HCT116 (cell line): ENCODE measurements around the gene DIS3L. TPM values are rescaled to one million over a fixed set of nuclear protein-coding genes. Genes with fewer than 3 reads are reported as not detected.
"Not testable (repeated sequence)": the region's sequence is repeated elsewhere in the genome, so short reads cannot be mapped to it uniquely, and the experiment has no call there.

Experiments
- ATAC-seq: fragments of 200-7000 bp; cut with Tn5 transposase; 2 replicates; pipeline ENCODE4 v1.9.1; 2020; ENCODE audit warnings: mild to moderate bottlenecking, moderate library complexity
- Bru-seq: library from RNA; stranded (reverse); fragments of 400-500 nt; gene quantifications from one replicate; lab custom pipeline; 2021; lab: Mats Ljungman, UMichigan
- BruChase-seq, 2 experiments: library from RNA; stranded (reverse); fragments of 400-500 nt; gene quantifications; one replicate each; lab custom pipeline; 2021; lab: Mats Ljungman, UMichigan
- BruUV-seq: library from RNA; stranded (reverse); fragments of 400-500 nt; replicated peaks from 2 replicates; lab custom pipeline; 2021; lab: Mats Ljungman, UMichigan
- CTCF ChIA-PET: fragments of 300-600 bp; sonication (Branson Sonifier 250); formaldehyde crosslinking; loops from one replicate; lab custom pipeline; 2021; ENCODE audit warnings: antibody characterized with exemption; lab: Charles Lee
- POLR2A ChIA-PET: fragments of 300-600, 350-600 bp; sonication (Branson Sonifier 250); formaldehyde crosslinking; loops from one replicate; lab custom pipeline; 2021; ENCODE audit warnings: antibody characterized with exemption; lab: Charles Lee
- RAD21 ChIA-PET, 2 experiments: fragments of 300-600 bp; sonication (Branson Sonifier 250); formaldehyde crosslinking; loops; one replicate each; lab custom pipeline; 2023; ENCODE audit warnings: low total read pairs in 2 of 2; ENCODE audit not compliant: uncharacterized antibody in 2 of 2, unreplicated experiment in 2 of 2, low non-redundant PET in 1 of 2; lab: Charles Lee
- DNase-seq: peaks from one replicate; pipeline ENCODE4 v3.0.0-alpha.2; 2010; ENCODE audit warnings: low read depth, low spot score
- H2AFZ ChIP-seq: fragments of 200-600 bp; shearing (Covaris generic), sonication (generic); 2 replicates; pipeline ENCODE4 v1.6.1; 2017; ENCODE audit warnings: low read depth, mixed run types, mixed read lengths, antibody characterized with exemption, low read length; ENCODE audit not compliant: poor library complexity, severe bottlenecking
- H3K27ac ChIP-seq: 2 replicates; pipeline ENCODE4 v1.5.1; 2012; ENCODE audit warnings: low read depth, low read length
- H3K27me3 ChIP-seq: fragments of 200-600 bp; sonication (generic); 2 replicates; pipeline ENCODE4 v1.6.1; 2016; ENCODE audit warnings: mixed run types, low read length, mixed read lengths; ENCODE audit not compliant: insufficient read depth
- H3K36me3 ChIP-seq, 2 experiments: fragments of 200-500 bp in 1 of 2; fragments of 200-600 bp in 1 of 2; sonication (Bioruptor generic) in 1 of 2; sonication (generic) in 1 of 2; 2 replicates each; pipeline versions ENCODE4 v1.5.1 to v1.6.1; 2014 to 2016; ENCODE audit warnings: low read length in 2 of 2, inconsistent platforms in 1 of 2, mixed read lengths in 1 of 2, mixed run types in 1 of 2; ENCODE audit not compliant: insufficient read depth in 2 of 2, control insufficient read depth in 1 of 2
- H3K4me1 ChIP-seq, 2 experiments: fragments of 200-600 bp in 1 of 2; sonication (generic) in 1 of 2; 2 replicates each; pipeline versions ENCODE4 v1.5.1 to v1.6.1; 2012 to 2017; ENCODE audit warnings: low read length in 2 of 2, inconsistent platforms in 1 of 2, mild to moderate bottlenecking in 1 of 2, mixed read lengths in 1 of 2, mixed run types in 1 of 2, moderate library complexity in 1 of 2; ENCODE audit not compliant: insufficient read depth in 2 of 2, control insufficient read depth in 1 of 2
- H3K4me2 ChIP-seq: fragments of 200-600 bp; sonication (generic); 2 replicates; pipeline ENCODE4 v1.6.1; 2017; ENCODE audit warnings: mixed run types, low read length, mixed read lengths
- H3K4me3 ChIP-seq, 2 experiments: fragments of 200-600 bp in 1 of 2; sonication (generic) in 1 of 2; replicated peaks in 1 of 2; 2 replicates each; pipeline ENCODE4 v1.5.1; 2011 to 2016; ENCODE audit warnings: low read length in 2 of 2, control low read depth in 1 of 2, low read depth in 1 of 2, mild to moderate bottlenecking in 1 of 2, mixed read lengths in 1 of 2, mixed run types in 1 of 2
- H3K79me2 ChIP-seq: fragments of 200-600 bp; sonication (generic); 2 replicates; pipeline ENCODE4 v1.6.1; 2017; ENCODE audit warnings: mild to moderate bottlenecking, mixed run types, low read length, moderate library complexity, mixed read lengths; ENCODE audit not compliant: insufficient read depth
- H3K9ac ChIP-seq: fragments of 200-600 bp; sonication (generic); 2 replicates; pipeline ENCODE4 v1.6.1; 2016; ENCODE audit warnings: low read length, mixed read lengths
- H3K9me2 ChIP-seq: fragments of 200-600 bp; sonication (generic), shearing (Covaris generic); 2 replicates; pipeline ENCODE4 v1.6.1; 2017; ENCODE audit warnings: mixed run types, mild to moderate bottlenecking, moderate library complexity; ENCODE audit not compliant: insufficient read depth
- H3K9me3 ChIP-seq, 2 experiments: fragments of 200-500 bp in 1 of 2; fragments of 200-600 bp in 1 of 2; sonication (Bioruptor generic) in 1 of 2; sonication (generic) in 1 of 2; 2 replicates each; pipeline ENCODE4 v1.6.1; 2014 to 2017; ENCODE audit warnings: low read length in 2 of 2, mixed read lengths in 2 of 2, inconsistent platforms in 1 of 2, low read depth in 1 of 2, mild to moderate bottlenecking in 1 of 2, mixed run types in 1 of 2, moderate library complexity in 1 of 2; ENCODE audit not compliant: control insufficient read depth in 1 of 2, insufficient read depth in 1 of 2
- H4K20me1 ChIP-seq: fragments of 200-600 bp; sonication (generic), shearing (Covaris generic); 2 replicates; pipeline ENCODE4 v1.6.1; 2017; ENCODE audit warnings: mixed run types, mild to moderate bottlenecking, moderate library complexity; ENCODE audit not compliant: insufficient read depth
- ELF1 ChIP-seq: IDR thresholded peaks from 2 replicates; pipeline ENCODE4 v1.6.1; 2012; ENCODE audit warnings: low read depth, borderline replicate concordance
- MAX ChIP-seq: IDR thresholded peaks from 2 replicates; pipeline ENCODE4 v1.6.1; 2012
- POLR2A ChIP-seq: IDR thresholded peaks from 2 replicates; pipeline ENCODE4 v1.7.0; 2011; ENCODE audit warnings: borderline replicate concordance; ENCODE audit not compliant: insufficient read depth, insufficient read length; ENCODE audit errors: extremely low read depth
- POLR2AphosphoS5 ChIP-seq: IDR thresholded peaks from 2 replicates; pipeline ENCODE4 v1.6.1; 2011; ENCODE audit warnings: mild to moderate bottlenecking, low read depth, low read length, moderate library complexity
- SIN3A ChIP-seq: IDR thresholded peaks from 2 replicates; pipeline ENCODE4 v1.6.1; 2012; ENCODE audit warnings: low read depth
- SRF ChIP-seq: IDR thresholded peaks from 2 replicates; pipeline ENCODE4 v1.6.1; 2012; ENCODE audit warnings: low read depth
- TCF7L2 ChIP-seq: IDR thresholded peaks from 2 replicates; pipeline ENCODE4 v1.7.0; 2011; ENCODE audit warnings: borderline replicate concordance, inconsistent platforms; ENCODE audit not compliant: insufficient read depth, insufficient read length; ENCODE audit errors: extremely low read depth
- YY1 ChIP-seq: IDR thresholded peaks from 2 replicates; pipeline ENCODE4 v1.6.1; 2011; ENCODE audit warnings: low read length, low read depth, moderate library complexity, mild to moderate bottlenecking; ENCODE audit not compliant: insufficient replicate concordance; ENCODE audit errors: extremely low read depth
- ZFX ChIP-seq: fragments of 450-650 bp; IDR thresholded peaks from 2 replicates; pipeline ENCODE4 v1.6.1; 2017
- intact Hi-C: fragments of 100-400 bp; cut with micrococcal nuclease; formaldehyde crosslinking; loops from 2 replicates; pipeline ENCODE4 v1.10.0; 2022
- long read RNA-seq: library from polyadenylated mRNA; unstranded; transcript quantifications from one replicate; pipeline ENCODE4 v2.0.0, GENCODE V29; 2021; ENCODE audit not compliant: unreplicated experiment
- polyA plus RNA-seq: library from polyadenylated mRNA; unstranded; fragments of >200 nt; gene quantifications from 2 replicates; pipeline ENCODE4 v1.2.1, GENCODE V29; 2012; ENCODE audit warnings: missing spikeins
- total RNA-seq: library from RNA; stranded (reverse); gene quantifications from one replicate; pipeline ENCODE4 v1.2.1, GENCODE V29; 2021; ENCODE audit not compliant: unreplicated experiment
- TF ChIP-seq, protein P1 (sequence below): IDR thresholded peaks from 2 replicates; pipeline ENCODE4 v1.6.1; 2011; ENCODE audit warnings: mild to moderate bottlenecking, low read length, moderate library complexity; ENCODE audit not compliant: insufficient replicate concordance; ENCODE audit errors: extremely low read depth

The DIS3L gene
- total RNA-seq (32.2 TPM), Bru-seq, nascent RNA (percentile 73 among the genes with signal in this experiment), BruChase-seq, experiment 1, labeled RNA remaining after a 6-hour chase (percentile 77 among the genes with signal in this experiment), BruChase-seq, experiment 2, labeled RNA remaining after a 2-hour chase (percentile 71 among the genes with signal in this experiment)
- polyA plus RNA-seq: 12.7 and 13.0 TPM in 2 replicates
- long read RNA-seq, transcript DIS3L-202 (17 exons, 3,647 nt): major isoform, 39 of 94 reads
- long read RNA-seq, partial matches to known transcripts: 18 of 94 reads
- long read RNA-seq, other reads (novel, unspliced or antisense): 32 of 94 reads

DNA sequence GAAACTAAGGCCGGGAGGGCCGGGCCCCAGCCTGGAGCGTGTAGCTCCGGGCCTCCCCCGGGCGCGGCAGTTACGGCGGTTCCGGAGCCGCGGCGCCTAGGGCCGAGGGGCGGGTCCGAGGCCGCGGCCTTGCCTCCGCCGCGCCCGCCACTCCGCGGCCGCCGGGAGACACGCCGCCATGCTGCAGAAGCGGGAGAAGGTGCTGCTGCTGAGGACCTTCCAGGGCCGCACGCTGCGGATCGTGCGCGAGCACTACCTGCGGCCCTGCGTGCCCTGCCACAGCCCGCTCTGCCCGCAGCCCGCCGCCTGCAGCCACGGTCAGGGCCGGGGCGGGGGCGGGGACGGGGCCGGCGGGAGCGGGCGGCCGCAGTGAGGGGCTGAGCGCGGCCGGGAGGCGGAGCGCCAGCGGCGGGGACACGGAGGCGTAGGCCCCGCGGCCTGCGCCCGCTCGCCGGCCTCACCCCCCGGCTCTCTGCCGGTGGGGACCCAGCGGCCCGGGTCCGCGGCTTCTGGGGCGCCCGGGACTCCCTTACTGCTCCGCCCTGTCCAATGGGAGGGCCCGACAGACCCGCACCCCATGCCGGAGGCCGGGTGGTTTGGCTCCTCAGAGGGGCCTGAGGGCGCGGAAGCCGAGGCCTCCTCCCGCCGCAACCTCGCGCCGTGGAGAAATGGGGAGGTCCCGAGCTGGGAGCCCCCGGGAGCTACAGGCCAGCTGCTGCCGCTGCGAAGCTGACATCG is at the start of gene DIS3L:
Gene DIS3L (plus strand): TSS at position 150 of the 738 bp plus-strand sequence. CDS start 29 bp downstream, at position 179.
- ChIA-PET POLR2A (interaction anchor here (0.7 to 1.1 kb wide), 2 partner anchors 10 to 12 kb away, joined by 3 to 4 read pairs; no protein-coding TSS in a partner anchor), RAD21 (no interaction called here), CTCF (interaction anchor here (2.2 kb wide), 1 partner anchor 205 kb away, joined by 7 read pairs; no protein-coding TSS in a partner anchor)
- DNase-seq (no peak), ATAC-seq (peak; percentile 84)
- Histone ChIP-seq H3K4me1 (peaks cover 17 to 41% of the 10 kb centered on the region in 2 experiments), H3K36me3 (peaks cover 0 to 5% of the 10 kb centered on the region in 2 experiments; a peak in 1 of 4 replicates), H3K9me2 (no peaks in the 10 kb centered on the region), H3K9ac (peak within 1 kb of the TSS; percentile 80), H2AFZ (peak within 1 kb of the TSS; percentile 72), H3K27me3 (no peaks in the 10 kb centered on the region), H3K27ac (peak within 1 kb of the TSS; percentile 88), H3K4me3 (peak within 1 kb of the TSS; percentile 67), H4K20me1 (no peaks in the 10 kb centered on the region), H3K79me2 (peaks cover 32% of the 10 kb centered on the region), H3K4me2 (peak within 1 kb of the TSS; percentile 98), H3K9me3 (no peaks in the 10 kb centered on the region)
- TF ChIP-seq, protein P1, sequence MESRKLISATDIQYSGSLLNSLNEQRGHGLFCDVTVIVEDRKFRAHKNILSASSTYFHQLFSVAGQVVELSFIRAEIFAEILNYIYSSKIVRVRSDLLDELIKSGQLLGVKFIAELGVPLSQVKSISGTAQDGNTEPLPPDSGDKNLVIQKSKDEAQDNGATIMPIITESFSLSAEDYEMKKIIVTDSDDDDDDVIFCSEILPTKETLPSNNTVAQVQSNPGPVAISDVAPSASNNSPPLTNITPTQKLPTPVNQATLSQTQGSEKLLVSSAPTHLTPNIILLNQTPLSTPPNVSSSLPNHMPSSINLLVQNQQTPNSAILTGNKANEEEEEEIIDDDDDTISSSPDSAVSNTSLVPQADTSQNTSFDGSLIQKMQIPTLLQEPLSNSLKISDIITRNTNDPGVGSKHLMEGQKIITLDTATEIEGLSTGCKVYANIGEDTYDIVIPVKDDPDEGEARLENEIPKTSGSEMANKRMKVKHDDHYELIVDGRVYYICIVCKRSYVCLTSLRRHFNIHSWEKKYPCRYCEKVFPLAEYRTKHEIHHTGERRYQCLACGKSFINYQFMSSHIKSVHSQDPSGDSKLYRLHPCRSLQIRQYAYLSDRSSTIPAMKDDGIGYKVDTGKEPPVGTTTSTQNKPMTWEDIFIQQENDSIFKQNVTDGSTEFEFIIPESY: no peak
- TF ChIP-seq POLR2A: peak; percentile 82
- TF ChIP-seq TCF7L2: no peak
- peak; percentile 46 for TF ChIP-seq YY1
- TF ChIP-seq SRF: no peak
- TF ChIP-seq SIN3A: peak; percentile 42; the same call in 1 of the 2 replicates
- peak; percentile 63 for TF ChIP-seq POLR2AphosphoS5
- TF ChIP-seq MAX: peak; percentile 60; the same call in 1 of the 2 replicates
- TF ChIP-seq ZFX: peak; percentile 100
- TF ChIP-seq ELF1: no peak
- BruUV-seq: no TSS peak
- intact Hi-C loops: no loop called here

DNA sequence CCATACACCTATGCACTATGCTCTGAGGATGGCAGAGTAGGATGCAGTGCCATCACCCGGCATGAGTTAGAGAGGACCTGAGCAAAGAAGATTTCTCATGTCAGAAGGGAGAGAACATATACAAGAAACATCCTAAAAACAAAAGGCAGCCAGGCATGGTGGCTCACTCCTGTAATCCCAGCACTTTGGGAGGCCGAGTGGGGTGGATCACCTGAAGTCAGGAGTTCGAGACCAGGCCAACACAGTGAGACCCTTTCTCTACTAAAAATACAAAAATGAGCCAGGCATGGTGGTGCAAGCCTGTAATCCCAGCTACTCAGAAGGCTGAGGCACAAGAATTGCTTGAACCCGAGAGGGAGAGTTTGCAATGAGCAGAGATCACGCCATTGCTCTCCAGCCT is 47.5 kb upstream of the DIS3L start:
- H3K4me1 ChIP-seq, H2AFZ ChIP-seq, DNase-seq, BruUV-seq, H3K79me2 ChIP-seq, RAD21 ChIA-PET, H3K4me3 ChIP-seq, POLR2A ChIA-PET, H3K9me2 ChIP-seq, H3K27ac ChIP-seq, CTCF ChIA-PET, H4K20me1 ChIP-seq, H3K27me3 ChIP-seq, H3K4me2 ChIP-seq, H3K9me3 ChIP-seq, H3K9ac ChIP-seq, H3K36me3 ChIP-seq, intact Hi-C loops, ATAC-seq: not testable (repeated sequence)
